ENCODE data around the gene CELF2.

CELF2 gene

GRCh38 chr10:11373717-11374171 lies 356.1 kb downstream of the CELF2 start:
- DNase-seq (ENCODE audit: low read depth in 2 of 2, low spot score in 1 of 2): no peak

- DNase-seq (ENCODE audit: low read depth in 2 of 2, low spot score in 1 of 2): no peak
These were observed 359.6 kb downstream of the CELF2 start for GRCh38 chr10:11377267-11377666.

GRCh38 chr10:11378835-11379234 lies 361.2 kb downstream of the CELF2 start:
- no peak for DNase-seq (ENCODE audit: low read depth in 2 of 2, low spot score in 1 of 2)

- DNase-seq (ENCODE audit: low read depth in 2 of 2, low spot score in 1 of 2): no peak
These were observed 362.1 kb downstream of the CELF2 start for GRCh38 chr10:11379771-11380170.

- no peak for DNase-seq (ENCODE audit: low read depth in 2 of 2, low spot score in 1 of 2)
These were observed 363.4 kb downstream of the CELF2 start for GRCh38 chr10:11381023-11381422.

GRCh38 chr10:11381511-11381910 lies 363.8 kb downstream of the CELF2 start:
- DNase-seq (ENCODE audit: low read depth in 2 of 2, low spot score in 1 of 2): no peak

GRCh38 chr10:11382187-11382586 lies 364.5 kb downstream of the CELF2 start:
- DNase-seq (ENCODE audit: low read depth in 2 of 2, low spot score in 1 of 2): no peak

GRCh38 chr10:11386044-11386443 lies 368.4 kb downstream of the CELF2 start:
- no peak for DNase-seq (ENCODE audit: low read depth in 2 of 2, low spot score in 1 of 2)

Measured in stimulated activated CD8-positive, alpha-beta memory T cell treated with anti-CD3 and anti-CD28 coated beads, Interleukin-4, amount 100 ng/mL, for 4 hours (primary cell).